ENCODE data around the gene TCF7L2. TPM values are rescaled to one million over a fixed set of nuclear protein-coding genes. Genes with fewer than 3 reads are reported as not detected.

TCF7L2 gene
- polyA plus RNA-seq, 1 donor from 2014 or later: 1.7 TPM

GRCh38 chr10:113127901-113128283 lies 177.8 kb downstream of the TCF7L2 start:
- H3K27me3 ChIP-seq (ENCODE audit: insufficient read depth, low read depth, low read length): peaks cover 39% of the 10 kb centered on the region
- no peak overlapping the region for H3K4me3 ChIP-seq (ENCODE audit: low read length)
- no peak overlapping the region for H3K4me2 ChIP-seq (ENCODE audit: low read length)
- H3K27ac ChIP-seq (ENCODE audit: low read length): no peak overlapping the region
- no peaks in the 10 kb centered on the region for H3K36me3 ChIP-seq (ENCODE audit: insufficient read depth, low read length)
- no peaks in the 10 kb centered on the region for H3F3A ChIP-seq (ENCODE audit: insufficient read depth, low read length, poor library complexity, severe bottlenecking)
- H4K20me1 ChIP-seq (ENCODE audit: insufficient read depth): no peaks in the 10 kb centered on the region
- no peaks in the 10 kb centered on the region for H3K9me2 ChIP-seq (ENCODE audit: insufficient read depth, low read length)
- H3K9ac ChIP-seq (ENCODE audit: low read length): no peak overlapping the region
- peaks cover 19% of the 10 kb centered on the region for H3K79me2 ChIP-seq (replicated peaks; ENCODE audit: insufficient read depth, low read length)
- no peaks in the 10 kb centered on the region for H3K9me3 ChIP-seq (ENCODE audit: low read length)
- TF ChIP-seq MXI1 (conservative IDR thresholded peaks at IDR 0.05; ENCODE audit: poor library complexity, severe bottlenecking): no peak
- TF ChIP-seq REST (IDR thresholded peaks at IDR 0.05; ENCODE audit: borderline replicate concordance): no peak
- TF ChIP-seq SMC3 (conservative IDR thresholded peaks at IDR 0.05; ENCODE audit: poor library complexity): no peak
- TF ChIP-seq POLR2AphosphoS5 (IDR thresholded peaks at IDR 0.05): no peak
- no peak for TF ChIP-seq CTCF (IDR thresholded peaks at IDR 0.05; ENCODE audit: poor library complexity, severe bottlenecking)
- TF ChIP-seq TAF1 (IDR thresholded peaks at IDR 0.05; ENCODE audit: low read depth): no peak
- TF ChIP-seq EZH2 (IDR thresholded peaks at IDR 0.05; ENCODE audit: borderline replicate concordance, insufficient read depth, low read length, poor library complexity, severe bottlenecking): no peak
- TF ChIP-seq RAD21 (conservative IDR thresholded peaks at IDR 0.05): no peak
- no peak for TF ChIP-seq EP300 (conservative IDR thresholded peaks at IDR 0.05; ENCODE audit: poor library complexity, severe bottlenecking)
- no peak overlapping the region for H2AFZ ChIP-seq (ENCODE audit: low read depth, low read length)

GRCh38 chr10:113128450-113129070 lies 178.5 kb downstream of the TCF7L2 start:
- peak overlapping the region; percentile 21 for H3K4me3 ChIP-seq (ENCODE audit: low read length)
- H3K9me3 ChIP-seq (ENCODE audit: low read length): no peaks in the 10 kb centered on the region
- H3K27ac ChIP-seq (ENCODE audit: low read length): no peak overlapping the region
- no peak overlapping the region for H2AFZ ChIP-seq (ENCODE audit: low read depth, low read length)
- TF ChIP-seq EP300 (conservative IDR thresholded peaks at IDR 0.05; ENCODE audit: poor library complexity, severe bottlenecking) (no peak), CTCF (IDR thresholded peaks at IDR 0.05; ENCODE audit: poor library complexity, severe bottlenecking) (no peak), EZH2 (IDR thresholded peaks at IDR 0.05; ENCODE audit: borderline replicate concordance, insufficient read depth, low read length, poor library complexity, severe bottlenecking) (no peak), POLR2AphosphoS5 (IDR thresholded peaks at IDR 0.05) (no peak), RAD21 (conservative IDR thresholded peaks at IDR 0.05) (no peak), TAF1 (IDR thresholded peaks at IDR 0.05; ENCODE audit: low read depth) (no peak), SMC3 (conservative IDR thresholded peaks at IDR 0.05; ENCODE audit: poor library complexity) (no peak), REST (IDR thresholded peaks at IDR 0.05; ENCODE audit: borderline replicate concordance) (no peak)
- no peaks in the 10 kb centered on the region for H3K36me3 ChIP-seq (ENCODE audit: insufficient read depth, low read length)
- H3K4me2 ChIP-seq (ENCODE audit: low read length): no peak overlapping the region
- H3K9me2 ChIP-seq (ENCODE audit: insufficient read depth, low read length): no peaks in the 10 kb centered on the region
- H3K27me3 ChIP-seq (ENCODE audit: insufficient read depth, low read depth, low read length): peaks cover 37% of the 10 kb centered on the region
- no peak overlapping the region for H3K9ac ChIP-seq (ENCODE audit: low read length)
- peaks cover 19% of the 10 kb centered on the region for H3K79me2 ChIP-seq (replicated peaks; ENCODE audit: insufficient read depth, low read length)
- H3F3A ChIP-seq (ENCODE audit: insufficient read depth, low read length, poor library complexity, severe bottlenecking): no peaks in the 10 kb centered on the region
- no peaks in the 10 kb centered on the region for H4K20me1 ChIP-seq (ENCODE audit: insufficient read depth)
